ENCODE results near the gene CCL28.
A peak's percentile ranks its signal among the peaks of the same experiment; 100 is the strongest.
"Not testable (repeated sequence)": the region's sequence is repeated elsewhere in the genome, so short reads cannot be mapped to it uniquely, and the experiment has no call there.

The CCL28 gene

DNA sequence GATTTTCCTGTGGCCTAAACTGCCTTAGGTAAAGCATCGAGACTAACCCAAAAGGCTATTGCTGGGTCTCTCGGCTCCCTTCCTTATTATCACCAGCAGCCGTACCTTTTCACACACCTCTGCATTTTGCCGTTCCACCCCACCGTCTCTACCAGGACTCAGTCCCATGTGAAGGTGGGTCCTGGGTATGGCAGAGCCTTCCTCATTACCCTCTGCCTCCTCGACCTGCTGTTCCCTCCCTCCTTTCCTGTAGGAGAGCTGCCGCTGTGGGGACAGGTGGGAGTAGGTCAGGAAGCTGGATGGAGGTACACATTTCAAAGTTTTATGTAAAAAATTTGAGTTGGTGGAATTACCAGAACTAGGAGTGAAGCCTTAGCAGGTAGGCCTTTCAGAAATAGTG is 1.8 kb downstream of the CCL28 start:
- no peak for DNase-seq (ENCODE audit: low read depth in 2 of 2)

DNA sequence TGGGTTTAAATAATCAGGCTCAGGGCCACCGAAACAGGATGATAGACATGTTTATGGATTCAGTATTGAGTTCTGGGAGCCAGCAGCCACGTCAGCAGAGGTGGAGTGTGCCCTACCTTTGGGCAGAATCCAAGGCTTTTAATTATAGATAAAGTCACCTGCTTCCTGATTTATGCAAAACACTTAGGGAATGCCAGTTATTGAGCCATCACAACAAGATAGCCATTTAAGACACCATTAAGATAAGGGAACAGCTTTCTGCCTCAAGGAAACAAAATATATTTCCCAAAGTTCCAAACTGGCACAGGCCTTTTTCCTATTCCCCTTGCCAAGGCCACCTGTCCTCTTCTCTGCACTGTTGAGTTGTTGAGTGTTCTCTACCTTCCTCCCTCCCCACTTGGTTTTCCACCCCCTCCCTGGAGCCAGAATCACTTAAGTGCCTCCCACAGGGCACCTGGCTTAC is 2.4 kb downstream of the CCL28 start:
- no peak for DNase-seq (ENCODE audit: low read depth in 2 of 2)

GRCh38 chr5:43402524-43403066 is 9.6 kb downstream of the CCL28 start:
- not testable (repeated sequence) for DNase-seq (ENCODE audit: low read depth in 2 of 2)

DNA sequence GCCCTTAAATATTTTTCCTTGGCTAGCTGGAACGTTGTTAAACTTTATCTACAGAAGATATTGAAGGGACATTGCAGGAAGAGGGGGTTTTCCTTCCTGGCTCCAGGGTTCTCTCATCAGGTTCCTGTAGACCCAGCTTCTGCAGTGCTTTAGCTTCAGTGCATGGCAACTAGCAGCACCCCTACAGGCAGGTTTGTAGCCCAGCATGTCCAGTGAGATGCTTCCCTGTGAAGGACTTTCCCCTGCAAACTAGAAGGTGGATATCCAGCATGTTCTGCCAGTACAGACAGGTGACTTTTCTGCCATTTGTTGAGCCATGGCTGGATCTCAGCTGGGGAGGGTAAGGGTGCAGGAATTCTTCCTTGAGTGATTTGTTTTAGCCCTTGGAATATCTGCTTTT is 10.4 kb downstream of the CCL28 start:
- DNase-seq (ENCODE audit: low read depth in 2 of 2): no peak

GRCh38 chr5:43400082-43400481 is 12.1 kb downstream of the CCL28 start:
- DNase-seq (ENCODE audit: low read depth in 2 of 2): no peak

DNA sequence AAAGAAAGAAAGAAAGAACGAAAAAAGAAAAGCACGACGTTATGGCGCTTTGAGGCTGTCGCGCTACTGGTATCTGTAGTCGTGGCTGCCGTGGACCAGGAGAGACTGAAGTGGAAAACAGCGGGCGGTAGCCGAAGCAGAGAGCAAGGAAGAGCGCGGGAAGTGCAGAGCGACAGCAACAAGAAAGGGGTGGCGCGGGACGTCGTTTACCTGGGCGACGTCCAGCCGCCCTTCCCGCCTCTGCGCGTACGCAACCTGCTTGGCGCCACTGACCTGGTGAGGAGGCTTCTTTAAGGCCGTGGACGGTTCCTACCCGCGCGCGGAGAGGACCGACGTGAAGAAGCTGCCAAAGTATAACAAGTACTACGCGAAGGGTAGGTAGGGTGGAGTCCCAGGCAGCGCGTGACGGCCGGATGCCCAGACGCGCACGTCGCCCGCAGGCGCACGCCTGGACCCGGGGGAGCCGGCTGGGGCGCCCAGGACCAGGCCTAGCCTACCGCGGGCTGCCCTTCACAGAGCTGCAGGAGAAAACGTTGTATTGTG is 15.4 kb downstream of the CCL28 start:
- DNase-seq (ENCODE audit: low read depth in 2 of 2): peak; percentile 6 to 17

GRCh38 chr5:43390471-43390870 is 21.7 kb downstream of the CCL28 start:
- no peak for DNase-seq (ENCODE audit: low read depth in 2 of 2)

GRCh38 chr5:43389679-43390329 is 22.4 kb downstream of the CCL28 start:
- DNase-seq (ENCODE audit: low read depth in 2 of 2): no peak

- no peak for DNase-seq (ENCODE audit: low read depth in 2 of 2)
Measured at GRCh38 chr5:43386960-43387362, 25.2 kb downstream of the CCL28 start.

DNA sequence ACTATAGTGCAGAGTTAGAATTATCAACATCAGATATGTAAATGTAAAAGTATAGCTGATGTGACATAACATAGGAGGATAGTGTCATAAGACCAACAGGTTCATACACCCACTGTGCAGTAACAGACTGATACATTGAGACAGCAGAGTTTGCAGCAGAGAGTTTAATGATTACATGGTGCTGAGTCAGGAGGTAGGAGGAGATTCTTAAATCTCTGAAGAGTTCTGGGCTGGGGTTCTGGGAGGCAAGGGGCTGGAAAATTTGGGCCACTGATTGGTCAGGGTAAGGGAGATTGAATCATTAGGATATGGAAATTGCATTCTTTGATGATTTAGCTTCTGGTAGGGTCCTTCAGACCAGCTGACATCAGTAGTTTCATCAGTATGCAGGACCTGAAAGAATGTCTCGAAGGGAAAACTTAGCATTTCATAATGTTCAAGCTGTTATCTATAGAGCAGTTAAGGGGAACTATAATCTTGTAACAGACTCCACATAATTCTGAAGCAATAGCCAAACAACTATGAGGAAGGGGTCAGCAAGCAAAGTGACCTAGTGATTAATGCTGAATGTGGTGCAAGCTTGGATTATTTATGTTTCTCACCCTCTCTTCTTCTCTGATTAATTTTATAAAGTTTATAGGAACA is 35.6 kb downstream of the CCL28 start:
- DNase-seq (ENCODE audit: low read depth in 2 of 2): no peak

DNA sequence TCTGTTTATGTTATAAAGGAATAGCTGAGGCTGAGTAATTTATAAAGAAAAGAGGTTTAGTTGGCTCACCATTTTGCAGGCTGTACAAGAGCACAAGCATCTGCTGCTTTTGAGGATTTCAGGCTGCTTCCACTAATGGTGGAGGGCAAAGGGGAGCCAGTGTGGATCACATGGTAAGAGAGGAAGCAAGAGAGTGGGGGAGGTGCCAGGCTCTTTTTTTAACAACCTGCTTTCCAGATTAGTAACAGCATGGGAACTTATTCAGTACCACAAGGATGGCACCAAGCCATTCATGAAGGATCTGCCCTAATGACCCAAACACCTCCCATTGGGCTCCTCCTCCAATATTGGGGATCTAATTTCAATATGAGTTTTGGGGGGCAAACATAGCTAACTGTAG is 40.4 kb downstream of the CCL28 start:
- no peak for DNase-seq (ENCODE audit: low read depth in 2 of 2)

DNA sequence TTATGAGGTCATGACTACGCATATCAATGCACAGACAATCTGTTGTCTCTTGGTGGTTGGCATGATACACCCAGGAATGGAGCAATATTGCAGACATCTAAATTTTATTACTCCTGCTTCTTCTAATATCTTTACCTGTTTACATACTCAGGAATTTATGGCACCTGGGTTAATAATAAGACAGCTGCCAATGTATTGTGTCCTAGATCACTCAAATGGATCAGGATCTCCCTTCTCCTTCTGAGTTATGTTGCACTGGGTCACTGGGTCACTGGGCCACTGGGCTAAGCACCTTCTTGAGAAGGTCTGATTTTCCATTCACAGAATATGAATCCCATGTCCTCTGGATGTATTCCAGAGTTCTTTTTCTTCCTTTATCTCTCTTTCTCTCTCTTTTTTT is 41.8 kb downstream of the CCL28 start:
- no peak for DNase-seq (ENCODE audit: low read depth in 2 of 2)

DNA sequence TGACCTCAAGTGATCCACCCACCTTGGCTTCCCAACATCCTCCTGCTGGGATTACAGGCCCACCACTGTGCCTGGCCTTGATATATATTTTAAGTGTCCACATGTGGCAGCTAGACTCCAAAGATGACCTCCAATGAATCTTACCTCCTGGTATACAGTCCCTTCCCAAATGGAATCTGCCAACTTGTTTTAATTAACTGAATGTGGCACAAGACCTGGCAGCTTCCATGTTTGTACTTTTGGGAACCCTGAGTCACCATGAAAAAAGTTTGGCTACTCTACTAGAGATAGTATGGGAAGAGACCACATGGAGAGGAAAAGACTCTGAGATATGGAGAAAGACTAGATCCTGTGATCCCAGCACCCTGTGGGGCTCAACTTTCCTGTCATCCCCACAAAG is 42.5 kb downstream of the CCL28 start:
- DNase-seq (ENCODE audit: low read depth in 2 of 2): no peak

- no peak for DNase-seq (ENCODE audit: low read depth in 2 of 2)
Measured at GRCh38 chr5:43367909-43368669, 44.1 kb downstream of the CCL28 start.

- DNase-seq (ENCODE audit: low read depth in 2 of 2): no peak
Measured at GRCh38 chr5:43367453-43367852, 44.7 kb downstream of the CCL28 start.

DNA sequence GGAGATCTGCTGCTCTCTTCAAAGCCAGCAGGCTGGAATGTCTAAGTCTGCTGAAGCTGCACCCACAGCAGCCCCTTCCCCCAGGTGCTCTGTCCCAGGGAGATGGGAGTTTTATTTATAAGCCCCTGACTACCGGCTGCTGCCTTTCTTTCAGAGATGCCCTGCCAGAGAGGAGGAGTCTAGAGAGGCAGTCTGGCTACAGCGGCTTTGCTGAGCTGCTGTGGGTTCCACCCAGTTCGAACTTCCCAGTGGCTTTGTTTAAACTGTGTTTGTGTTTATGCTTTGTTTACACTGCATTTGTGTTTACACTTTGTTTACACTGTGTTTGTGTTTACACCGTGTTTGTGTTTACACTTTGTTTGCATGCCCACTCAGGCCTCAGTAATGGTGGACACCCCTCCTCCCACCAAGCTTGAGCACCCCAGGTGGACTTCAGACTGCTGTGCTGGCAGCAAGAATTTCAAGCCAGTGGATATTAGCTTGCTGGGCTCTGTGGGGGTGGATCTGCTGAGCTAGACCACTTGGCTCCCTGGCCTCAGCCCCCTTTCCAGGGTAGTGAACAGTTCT is 45.4 kb downstream of the CCL28 start:
- not testable (repeated sequence) for DNase-seq (ENCODE audit: low read depth in 2 of 2)

DNA sequence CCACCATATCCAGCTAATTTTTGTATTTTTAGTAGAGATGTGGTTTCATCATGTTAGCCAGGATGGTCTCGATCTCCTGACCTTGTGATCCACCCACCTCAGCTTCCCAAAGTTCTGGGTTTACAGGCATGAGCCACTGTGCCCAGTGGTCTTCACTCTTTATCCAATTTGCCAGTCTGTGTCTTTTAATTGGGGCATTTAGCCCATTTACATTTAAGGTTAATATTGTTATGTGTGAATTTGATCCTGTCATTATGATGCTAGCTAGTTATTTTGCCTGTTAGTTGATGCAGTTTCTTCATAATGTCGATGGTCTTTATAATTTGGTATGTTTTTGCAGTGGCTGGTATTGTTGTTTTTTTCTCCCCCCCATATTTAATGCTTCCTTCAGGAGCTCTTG is 47.0 kb downstream of the CCL28 start:
- DNase-seq (ENCODE audit: low read depth in 2 of 2): not testable (repeated sequence)

- DNase-seq (ENCODE audit: low read depth in 2 of 2): no peak
Measured at GRCh38 chr5:43363445-43364152, 48.6 kb downstream of the CCL28 start.

- DNase-seq (ENCODE audit: low read depth in 2 of 2): no peak
Measured at GRCh38 chr5:43362725-43363435, 49.3 kb downstream of the CCL28 start.

DNA sequence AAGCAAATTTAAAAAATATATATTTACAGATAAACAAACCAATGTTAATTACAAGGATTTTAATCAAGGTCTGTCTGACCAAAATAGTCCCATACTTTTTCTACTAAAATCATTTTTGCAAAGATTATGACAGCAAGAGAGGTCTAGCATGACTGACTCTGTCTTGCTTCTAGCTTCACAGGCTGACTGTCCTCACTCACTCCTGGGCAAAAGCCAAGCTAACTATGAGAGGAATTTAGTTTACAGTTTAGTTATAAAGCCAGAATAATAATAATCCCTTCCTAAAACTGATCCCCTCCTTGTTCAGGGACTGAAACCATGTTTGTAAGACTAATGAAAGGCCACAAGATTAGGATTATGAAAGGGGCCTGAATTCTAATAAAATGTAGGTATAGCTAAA is 53.5 kb downstream of the CCL28 start:
- no peak for DNase-seq (ENCODE audit: low read depth in 2 of 2)

DNA sequence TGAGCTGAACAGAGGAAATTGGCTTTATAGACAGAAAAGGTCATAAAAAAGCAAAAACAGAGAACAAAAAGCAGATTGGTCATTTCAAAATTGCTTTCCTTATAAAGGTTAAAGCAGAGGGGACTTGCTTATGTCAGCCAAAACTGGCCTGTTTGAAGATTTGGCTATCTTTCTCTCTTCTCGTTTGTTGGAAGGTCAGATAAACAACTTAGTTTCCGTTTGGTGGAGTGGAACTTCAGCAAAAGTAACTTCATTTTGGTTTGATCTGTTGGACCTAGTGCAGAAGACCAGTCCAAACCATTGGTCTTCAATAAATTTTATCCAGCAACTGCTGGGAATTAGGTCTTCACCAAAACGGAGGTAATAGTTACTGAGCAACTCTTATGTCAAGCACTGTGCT is 53.9 kb downstream of the CCL28 start:
- no peak for DNase-seq (ENCODE audit: low read depth in 2 of 2)

All from stimulated activated CD4-positive, alpha-beta T cell treated with anti-CD3 and anti-CD28 coated beads, Interleukin-1b, Interleukin-23, amount 100 ng/mL, for 1 hour (primary cell).